Subcutaneous abdominal adipose tissue (tissue), 5 donors: Measurements from ENCODE around the gene LRRN2.

Experiments used
- H3K27ac ChIP-seq: one replicate; pipeline ENCODE4 v1.7.0; 2013; ENCODE audit warnings: low read depth, mild to moderate bottlenecking, inconsistent platforms, low read length, moderate library complexity
- H3K27me3 ChIP-seq, 5 donors: one replicate each; pipeline ENCODE4 v1.7.0; 2013; ENCODE audit warnings: low read length in 5 of 5, inconsistent platforms in 1 of 5; ENCODE audit not compliant: control insufficient read depth in 5 of 5, insufficient read depth in 4 of 5
- H3K36me3 ChIP-seq, 5 donors: one replicate each; pipeline ENCODE4 v1.7.0; 2013; ENCODE audit warnings: low read length in 5 of 5; ENCODE audit not compliant: control insufficient read depth in 5 of 5, insufficient read depth in 5 of 5
- H3K4me1 ChIP-seq, 5 donors: one replicate each; pipeline ENCODE4 v1.7.0; 2013; ENCODE audit warnings: low read length in 5 of 5, mild to moderate bottlenecking in 3 of 5, moderate library complexity in 1 of 5; ENCODE audit not compliant: control insufficient read depth in 5 of 5, insufficient read depth in 5 of 5
- H3K4me3 ChIP-seq, 5 donors: one replicate each; pipeline ENCODE4 v1.7.0; 2013; ENCODE audit warnings: low read length in 5 of 5, low read depth in 1 of 5
- H3K9ac ChIP-seq, 5 donors: one replicate each; pipeline ENCODE4 v1.7.0; 2013; ENCODE audit warnings: low read length in 5 of 5, mild to moderate bottlenecking in 4 of 5, moderate library complexity in 3 of 5
- H3K9me3 ChIP-seq, 5 donors: one replicate each; pipeline ENCODE4 v1.7.0; 2013; ENCODE audit warnings: low read length in 5 of 5; ENCODE audit not compliant: control insufficient read depth in 5 of 5
- donor health status: healthy.
- donor health status: healthy.
- donor health status: healthy.
- donor health status: healthy.
- donor health status: healthy.

Gene LRRN2

GRCh38 chr1:204705493-204705811 is 19.9 kb upstream of the LRRN2 start:
- H3K4me1 ChIP-seq = peaks cover 0 to 26% (median 0%) of the 10 kb centered on the region in 5 donors
- H3K9me3 ChIP-seq = no peaks in the 10 kb centered on the region
- no peak overlapping the region for H3K9ac ChIP-seq
- peaks cover 11 to 18% (median 13%) of the 10 kb centered on the region in 5 donors for H3K27me3 ChIP-seq
- no peaks in the 10 kb centered on the region for H3K36me3 ChIP-seq
- H3K27ac ChIP-seq = no peak overlapping the region
- no peak overlapping the region for H3K4me3 ChIP-seq

GRCh38 chr1:204704794-204705492 is 19.4 kb upstream of the LRRN2 start:
- no peaks in the 10 kb centered on the region for H3K9me3 ChIP-seq
- H3K36me3 ChIP-seq = no peaks in the 10 kb centered on the region
- peaks cover 0 to 26% (median 0%) of the 10 kb centered on the region in 5 donors for H3K4me1 ChIP-seq
- no peak overlapping the region for H3K4me3 ChIP-seq
- peaks cover 9 to 17% (median 11%) of the 10 kb centered on the region in 5 donors for H3K27me3 ChIP-seq
- no peak overlapping the region for H3K27ac ChIP-seq
- H3K9ac ChIP-seq = no peak overlapping the region

GRCh38 chr1:204703826-204704612 is 18.5 kb upstream of the LRRN2 start:
- peaks cover 0 to 26% (median 0%) of the 10 kb centered on the region in 5 donors for H3K4me1 ChIP-seq
- no peak overlapping the region for H3K27ac ChIP-seq

GRCh38 chr1:204703268-204703664 is 17.7 kb upstream of the LRRN2 start:
- Histone ChIP-seq H3K9ac (no peak overlapping the region), H3K36me3 (no peaks in the 10 kb centered on the region), H3K27me3 (peaks cover 9 to 14% (median 11%) of the 10 kb centered on the region in 5 donors), H3K4me1 (peaks cover 0 to 26% (median 0%) of the 10 kb centered on the region in 5 donors), H3K27ac (no peak overlapping the region), H3K9me3 (no peaks in the 10 kb centered on the region), H3K4me3 (no peak overlapping the region)

More at GRCh38 chr1:204703826-204704612, 18.5 kb upstream of the LRRN2 start:
- H3K27me3 ChIP-seq = peaks cover 9 to 14% (median 11%) of the 10 kb centered on the region in 5 donors
- H3K36me3 ChIP-seq = no peaks in the 10 kb centered on the region
- no peaks in the 10 kb centered on the region for H3K9me3 ChIP-seq
- no peak overlapping the region for H3K4me3 ChIP-seq
- no peak overlapping the region for H3K9ac ChIP-seq

GRCh38 chr1:204702552-204703267 is 17.2 kb upstream of the LRRN2 start:
- no peak overlapping the region for H3K9ac ChIP-seq
- peaks cover 9 to 14% (median 10%) of the 10 kb centered on the region in 5 donors for H3K27me3 ChIP-seq
- H3K36me3 ChIP-seq = no peaks in the 10 kb centered on the region
- H3K27ac ChIP-seq = no peak overlapping the region
- H3K4me1 ChIP-seq = peaks cover 0 to 26% (median 4%) of the 10 kb centered on the region in 5 donors
- H3K4me3 ChIP-seq = no peak overlapping the region
- H3K9me3 ChIP-seq = no peaks in the 10 kb centered on the region

GRCh38 chr1:204701229-204701628 is 15.7 kb upstream of the LRRN2 start:
- H3K27ac ChIP-seq = no peak overlapping the region
- H3K9ac ChIP-seq = no peak overlapping the region
- H3K4me1 ChIP-seq = peaks cover 0 to 21% (median 12%) of the 10 kb centered on the region in 5 donors
- H3K4me3 ChIP-seq = no peak overlapping the region
- peaks cover 0 to 3% (median 0%) of the 10 kb centered on the region in 5 donors for H3K27me3 ChIP-seq
- no peaks in the 10 kb centered on the region for H3K36me3 ChIP-seq
- H3K9me3 ChIP-seq = no peaks in the 10 kb centered on the region

- peaks cover 0 to 5% (median 0%) of the 10 kb centered on the region in 5 donors for H3K27me3 ChIP-seq
- H3K4me1 ChIP-seq = peaks cover 0 to 12% (median 6%) of the 10 kb centered on the region in 5 donors
- no peak overlapping the region for H3K27ac ChIP-seq
- no peaks in the 10 kb centered on the region for H3K36me3 ChIP-seq
- no peak overlapping the region for H3K4me3 ChIP-seq
- H3K9ac ChIP-seq = no peak overlapping the region
- no peaks in the 10 kb centered on the region for H3K9me3 ChIP-seq
Measured at GRCh38 chr1:204697893-204698292, 12.4 kb upstream of the LRRN2 start.

- Histone ChIP-seq H3K4me3 (no peak overlapping the region), H3K27ac (no peak overlapping the region), H3K9me3 (no peaks in the 10 kb centered on the region), H3K27me3 (peaks cover 0 to 5% (median 0%) of the 10 kb centered on the region in 5 donors), H3K9ac (no peak overlapping the region), H3K4me1 (peaks cover 0 to 12% (median 6%) of the 10 kb centered on the region in 5 donors), H3K36me3 (no peaks in the 10 kb centered on the region)
Measured at GRCh38 chr1:204696606-204697005, 11.1 kb upstream of the LRRN2 start.

- no peak overlapping the region for H3K4me3 ChIP-seq
- no peak overlapping the region for H3K9ac ChIP-seq
- H3K4me1 ChIP-seq = peaks cover 0 to 12% (median 6%) of the 10 kb centered on the region in 5 donors
- H3K9me3 ChIP-seq = no peaks in the 10 kb centered on the region
- no peak overlapping the region for H3K27ac ChIP-seq
- H3K27me3 ChIP-seq = peaks cover 0 to 5% (median 0%) of the 10 kb centered on the region in 5 donors
- no peaks in the 10 kb centered on the region for H3K36me3 ChIP-seq
Measured at GRCh38 chr1:204695692-204696091, 10.2 kb upstream of the LRRN2 start.
